HT-29 (cell line): Measurements from ENCODE around the gene FAM193A. TPM values are rescaled to one million over a fixed set of nuclear protein-coding genes. Genes with fewer than 3 reads are reported as not detected.
"Not testable (repeated sequence)": the region's sequence is repeated elsewhere in the genome, so short reads cannot be mapped to it uniquely, and the experiment has no call there.

Source experiments
- DNase-seq: peaks from one replicate; pipeline ENCODE4 v3.0.0-alpha.2; 2015; ENCODE audit warnings: low spot score
- total RNA-seq: library from RNA; depleted of rRNA; stranded (reverse); fragments of >200 nt; shearing (Covaris generic); gene quantifications from 2 replicates; pipeline ENCODE4 v1.2.3, GENCODE V29; 2014

Gene FAM193A
- total RNA-seq, 1 experiment from 2014 or later: 13.8 TPM

DNA sequence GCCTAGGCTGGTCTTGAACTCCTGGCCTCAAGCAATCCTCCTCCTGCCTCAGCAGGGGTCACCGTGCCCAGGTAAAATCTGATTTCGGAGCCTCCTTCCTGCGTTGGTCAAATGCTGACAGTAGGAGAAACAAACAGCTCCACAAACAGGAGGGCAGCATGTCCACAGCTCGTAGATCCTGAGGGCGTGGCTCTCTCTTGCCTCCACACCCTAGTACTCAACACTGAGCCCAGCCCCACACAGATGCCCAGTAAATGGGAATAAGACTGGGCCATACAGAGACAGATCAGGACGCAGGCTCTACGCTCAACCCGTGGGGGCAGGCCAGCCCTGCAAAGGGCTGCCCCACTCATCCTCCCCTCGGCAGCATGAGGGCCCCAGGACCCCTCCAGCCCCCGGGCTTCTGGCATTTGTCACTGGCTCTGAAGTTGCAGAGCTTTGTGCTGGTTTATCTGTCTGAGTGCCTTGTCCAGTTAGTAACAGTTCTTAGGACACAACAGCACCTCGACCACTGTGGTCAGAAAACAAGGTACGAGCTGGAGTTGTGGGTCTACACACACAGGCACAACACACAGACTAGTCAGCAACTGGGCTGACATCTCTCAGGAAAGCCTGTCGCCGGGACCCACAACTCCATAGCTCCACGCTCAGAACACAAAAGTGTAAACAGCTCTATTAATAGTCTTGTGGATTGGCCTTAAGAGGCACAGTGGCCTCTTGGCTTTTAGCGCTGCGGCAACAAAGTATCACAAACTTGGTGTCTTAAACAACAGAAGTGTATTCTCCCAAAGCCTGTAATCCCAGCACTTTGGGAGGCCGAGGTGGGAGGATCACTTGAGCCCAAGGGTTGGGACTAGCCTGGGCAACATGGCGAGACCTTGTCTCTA lies 214.5 kb downstream of the FAM193A start:
- DNase-seq: no peak

DNA sequence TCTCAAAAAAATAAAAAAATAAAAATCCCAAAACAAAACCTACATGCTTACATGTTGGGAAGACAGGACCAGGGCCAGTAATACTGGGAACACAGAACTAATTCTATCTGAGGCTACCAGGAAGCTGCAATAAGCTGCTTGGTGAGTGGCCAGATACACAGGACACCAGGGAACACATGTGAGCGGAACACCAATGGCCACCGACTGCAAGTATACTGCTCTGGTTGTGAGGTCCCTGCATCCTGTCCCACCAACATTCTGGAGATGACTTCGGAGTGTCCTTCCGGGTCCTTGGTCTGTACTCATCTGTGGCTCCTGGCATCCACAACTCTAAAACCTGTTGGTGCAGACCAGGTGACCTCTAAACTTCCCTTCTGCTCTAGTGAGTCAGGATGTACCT lies 217.0 kb downstream of the FAM193A start:
- no peak for DNase-seq

DNA sequence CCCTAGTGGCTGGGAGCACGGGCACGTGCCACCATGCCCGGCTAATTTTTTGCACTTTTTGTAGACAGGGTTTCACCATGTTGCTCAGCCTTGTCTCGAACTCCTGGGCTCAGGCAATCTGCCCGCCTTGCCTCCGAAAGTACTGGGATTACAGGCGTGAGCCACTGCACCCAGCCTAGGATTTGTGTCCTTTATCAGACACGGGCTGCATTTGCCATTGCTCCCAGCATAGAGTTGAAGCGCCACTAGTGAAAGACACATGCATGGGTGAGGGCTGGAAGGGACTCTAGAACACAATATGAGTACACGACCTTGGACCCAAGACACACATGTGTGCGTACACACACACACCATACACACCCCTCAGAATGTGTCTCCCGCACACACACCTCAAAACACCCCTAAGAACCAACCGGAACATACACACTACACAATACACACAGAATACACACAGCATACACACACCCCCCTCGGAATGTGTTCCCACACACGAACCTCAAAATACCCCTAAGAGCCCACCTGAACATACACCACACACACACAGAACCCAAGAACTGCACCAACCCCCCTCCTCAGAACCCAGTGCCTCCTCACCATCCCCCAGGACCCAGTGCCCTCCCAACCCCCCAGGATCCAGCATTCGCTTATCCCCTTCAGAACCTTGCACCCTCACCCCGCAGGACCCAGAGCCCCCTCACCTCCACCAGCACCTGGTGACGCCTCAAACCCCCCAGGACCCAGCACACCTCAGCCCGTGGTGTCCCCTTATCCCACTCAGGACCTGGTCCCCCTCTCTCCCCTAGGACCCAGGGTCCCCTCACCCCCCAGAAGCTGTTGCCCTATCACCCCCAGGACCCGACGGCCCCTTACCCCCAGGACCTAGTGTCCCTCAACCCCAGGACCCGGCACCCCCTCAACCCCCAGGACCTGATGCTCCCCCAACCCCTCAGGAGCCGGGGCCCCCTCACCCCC lies 218.7 kb downstream of the FAM193A start:
- DNase-seq: no peak

DNA sequence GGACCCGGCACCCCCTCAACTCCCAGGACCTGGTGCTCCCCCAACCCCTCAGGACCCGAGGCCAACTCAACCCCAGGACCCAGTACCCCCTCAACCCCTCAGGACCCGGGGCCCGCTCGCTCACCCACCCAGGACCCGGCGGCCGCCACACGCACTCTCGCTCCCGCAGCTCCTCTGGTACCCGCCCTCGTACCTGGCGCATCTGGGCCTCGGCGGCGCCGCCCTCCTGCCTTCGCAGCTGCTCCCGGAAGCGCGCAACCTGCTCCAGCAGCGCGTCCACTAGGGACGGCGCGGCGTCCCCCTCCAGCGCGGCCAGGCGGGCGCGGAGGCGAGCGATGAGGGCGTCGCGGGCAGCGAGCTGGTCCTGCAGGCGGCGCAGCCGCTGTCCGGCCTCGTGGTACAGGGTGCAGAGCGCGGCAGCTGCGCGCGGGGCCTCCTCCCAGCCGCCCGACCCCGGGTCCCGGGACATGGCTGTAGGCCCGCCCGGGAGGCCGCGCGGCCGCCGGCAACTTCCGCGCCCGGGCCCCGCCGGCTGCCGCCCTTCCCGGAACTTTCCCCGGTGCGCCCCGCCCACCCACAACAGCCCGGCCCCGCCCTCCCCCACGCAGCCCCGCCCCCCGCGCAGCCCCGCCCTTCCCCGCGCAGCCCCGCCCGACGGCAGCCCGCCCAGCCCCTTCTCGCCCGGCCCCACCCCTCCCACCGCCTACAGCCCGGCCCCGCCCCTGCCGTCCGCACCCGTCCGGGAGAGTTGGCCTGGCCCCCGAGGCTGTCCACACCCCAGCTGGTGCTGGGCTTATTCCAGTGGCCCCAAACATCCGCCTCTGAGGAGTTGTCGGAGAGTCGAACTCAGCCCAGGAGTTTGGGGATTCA lies 219.6 kb downstream of the FAM193A start, which contains the start of gene TNIP2:
TNIP2 (minus strand) TSS at position 516 of the 870 bp plus-strand sequence; CDS start at position 469, 47 bp downstream.
- DNase-seq: peak; percentile 85

DNA sequence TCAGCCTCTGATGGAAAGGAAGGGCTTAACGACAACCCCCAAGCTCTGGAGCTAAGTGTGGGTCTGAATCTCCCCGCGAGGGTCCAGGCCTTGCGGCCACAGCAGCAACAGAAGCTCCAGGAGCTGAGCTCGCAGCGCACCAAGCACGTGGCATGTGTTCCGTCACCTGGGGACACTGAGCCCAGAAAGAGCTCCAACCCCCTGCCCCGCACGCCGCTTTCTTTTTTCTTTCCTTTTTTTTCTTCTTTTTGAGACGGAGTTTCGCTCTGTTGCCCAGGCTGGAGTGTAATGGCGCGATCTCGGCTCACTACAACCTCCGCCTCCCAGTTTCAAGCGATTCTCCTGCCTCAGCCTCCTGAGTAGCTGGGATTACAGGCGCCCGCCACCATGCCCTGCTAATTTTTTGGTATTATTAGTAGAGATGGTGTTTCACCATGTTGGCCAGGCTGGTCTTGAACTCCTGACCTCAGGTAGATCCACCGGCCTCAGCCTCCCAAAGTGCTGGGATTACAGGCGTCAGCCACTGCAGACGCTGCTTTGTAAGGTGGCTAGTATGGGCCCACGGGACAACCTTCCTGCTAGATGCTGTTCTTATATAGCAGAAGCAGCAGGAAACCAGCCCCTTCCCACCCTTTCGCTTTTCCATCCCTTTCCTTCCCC lies 220.4 kb downstream of the FAM193A start:
- no peak for DNase-seq

DNA sequence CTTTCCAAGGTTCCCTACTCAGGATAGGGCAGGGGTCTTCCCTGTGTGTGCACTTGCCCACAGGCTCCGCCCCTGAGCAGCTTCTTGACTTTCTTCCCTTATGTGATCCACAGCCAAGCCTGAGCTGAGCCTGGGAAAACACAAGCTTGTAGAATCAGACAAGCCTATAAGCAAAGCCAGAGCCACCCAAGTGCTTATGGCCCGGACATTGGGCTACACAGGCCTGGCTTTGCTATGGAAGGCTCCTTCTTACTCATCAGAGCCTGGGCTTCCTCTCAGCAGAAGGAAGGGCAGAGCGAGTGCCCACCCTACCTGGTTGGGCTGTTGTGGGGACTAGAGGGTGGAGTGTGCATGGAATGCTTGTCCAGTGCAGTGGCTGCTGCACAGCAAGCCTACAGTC lies 221.0 kb downstream of the FAM193A start:
- peak; percentile 14 for DNase-seq

DNA sequence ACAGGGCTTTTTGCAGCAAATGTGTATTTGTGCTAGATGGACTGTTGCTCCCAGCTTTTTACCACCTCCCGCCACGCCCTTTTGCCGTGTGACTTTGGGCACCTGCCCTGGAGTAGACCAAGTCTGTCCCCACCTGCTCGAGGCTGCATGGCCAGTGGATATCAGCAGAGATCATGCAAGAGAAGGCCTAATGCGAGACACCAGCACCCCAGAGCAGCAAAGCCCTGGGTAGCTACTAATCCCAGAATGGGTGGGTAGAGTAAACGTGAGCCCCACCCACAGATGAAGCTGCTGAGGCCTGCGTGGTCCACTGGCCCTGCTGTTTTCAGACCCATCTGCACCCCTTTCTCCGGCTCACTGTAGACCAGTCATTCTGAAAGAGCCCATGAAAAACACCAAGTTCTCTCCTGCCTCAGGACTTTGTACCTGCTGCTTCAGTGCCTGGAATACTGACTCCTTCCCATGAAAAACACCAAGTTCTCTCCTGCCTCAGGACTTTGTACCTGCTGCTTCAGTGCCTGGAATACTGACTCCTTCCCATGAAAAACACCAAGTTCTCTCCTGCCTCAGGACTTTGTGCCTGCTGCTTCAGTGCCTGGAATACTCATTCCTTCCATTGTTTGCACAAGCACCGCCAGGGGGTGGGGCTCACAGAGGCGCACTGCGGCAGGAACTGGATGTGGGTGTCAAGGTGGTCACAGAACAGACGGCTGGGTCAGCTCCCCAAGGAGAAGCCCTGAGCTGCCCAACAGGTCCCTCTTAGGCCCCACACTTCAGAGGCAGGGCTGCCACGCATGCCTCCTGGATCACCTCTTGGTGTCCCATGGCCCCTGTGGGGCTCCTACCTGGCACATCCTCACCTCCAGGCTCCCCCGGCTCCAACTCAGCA lies 224.8 kb downstream of the FAM193A start:
- DNase-seq: peak; percentile 81

DNA sequence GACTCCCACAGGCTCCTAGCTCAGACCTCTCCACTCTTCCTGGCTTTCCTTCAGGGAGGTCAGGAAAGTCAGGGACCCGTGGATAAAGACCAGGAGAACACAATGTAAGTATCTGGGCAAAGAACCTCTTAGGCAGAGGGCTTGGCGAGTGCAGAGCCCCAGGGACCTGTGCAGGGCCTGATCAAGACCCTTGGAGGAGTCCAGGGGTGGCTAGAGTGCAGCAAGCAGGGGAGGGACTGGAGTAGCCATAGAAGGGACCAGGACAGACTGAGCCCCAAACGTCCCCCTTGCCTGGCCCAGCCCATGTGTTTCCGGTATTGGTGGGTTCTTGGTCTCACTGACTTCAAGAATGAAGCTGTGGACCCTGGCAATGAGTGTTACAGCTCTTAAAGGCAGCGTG lies 225.6 kb downstream of the FAM193A start:
- no peak for DNase-seq

DNA sequence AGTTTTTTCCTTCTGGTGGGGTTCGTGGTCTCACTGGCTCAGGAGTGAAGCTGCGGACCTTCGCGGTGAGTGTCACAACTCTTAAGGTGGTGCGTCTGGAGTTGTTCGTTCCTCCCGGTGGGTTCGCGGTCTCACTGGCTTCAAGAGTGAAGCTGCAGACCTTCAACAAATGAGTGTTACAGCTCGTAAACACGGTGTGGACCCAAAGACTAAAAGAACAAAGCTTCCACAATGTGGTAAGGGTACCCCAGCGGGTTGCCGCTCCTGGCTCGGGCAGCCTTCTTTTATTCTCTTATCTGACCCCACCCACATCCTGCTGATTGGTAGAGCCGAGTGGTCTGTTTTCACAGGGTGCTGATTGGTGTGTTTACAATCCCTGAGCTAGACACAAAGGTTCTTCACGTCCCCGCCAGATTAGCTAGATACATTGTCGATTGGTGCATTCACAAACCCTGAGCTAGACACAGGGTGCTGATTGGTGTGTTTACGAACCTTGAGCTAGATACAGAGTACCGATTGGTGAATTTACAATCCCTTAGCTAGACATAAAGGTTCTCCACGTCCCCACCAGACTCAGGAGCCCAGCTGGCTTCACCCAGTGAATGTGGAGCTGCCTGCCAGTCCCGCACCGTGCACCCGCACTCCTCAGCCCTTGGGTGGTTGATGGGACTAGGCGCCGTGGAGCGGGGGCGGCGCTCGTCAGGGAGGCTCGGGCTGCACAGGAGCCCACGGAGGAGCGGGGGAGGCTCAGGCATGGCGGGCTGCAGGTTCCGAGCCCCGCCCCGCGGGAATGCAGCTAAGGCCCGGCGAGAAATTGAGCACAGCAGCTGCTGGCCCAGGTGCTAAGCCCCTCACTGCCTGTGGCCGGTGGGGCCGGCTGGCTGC lies 226.3 kb downstream of the FAM193A start:
- not testable (repeated sequence) for DNase-seq

DNA sequence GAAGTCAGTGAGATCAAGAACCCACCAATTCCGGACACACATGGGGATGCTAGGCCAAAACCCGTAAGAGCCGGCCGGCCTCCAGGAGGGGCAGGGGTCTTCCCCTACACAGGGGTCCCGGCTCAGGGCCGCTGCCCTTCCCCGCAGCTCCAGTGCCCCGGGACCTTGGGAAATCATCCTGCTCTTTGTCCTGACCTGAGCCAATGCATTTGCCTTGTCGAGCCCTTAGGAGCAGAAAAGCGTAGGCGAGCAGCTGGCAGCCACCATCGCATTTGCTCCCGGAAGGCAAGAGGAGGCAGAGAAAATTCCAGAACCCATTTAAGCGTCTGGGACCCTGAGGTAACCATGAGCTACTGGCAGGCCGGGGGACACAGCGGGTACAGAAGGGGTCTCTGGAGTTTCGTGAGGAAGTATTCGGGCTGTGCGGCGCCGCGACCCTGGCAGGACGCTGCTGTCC lies 227.1 kb downstream of the FAM193A start:
- no peak for DNase-seq

DNA sequence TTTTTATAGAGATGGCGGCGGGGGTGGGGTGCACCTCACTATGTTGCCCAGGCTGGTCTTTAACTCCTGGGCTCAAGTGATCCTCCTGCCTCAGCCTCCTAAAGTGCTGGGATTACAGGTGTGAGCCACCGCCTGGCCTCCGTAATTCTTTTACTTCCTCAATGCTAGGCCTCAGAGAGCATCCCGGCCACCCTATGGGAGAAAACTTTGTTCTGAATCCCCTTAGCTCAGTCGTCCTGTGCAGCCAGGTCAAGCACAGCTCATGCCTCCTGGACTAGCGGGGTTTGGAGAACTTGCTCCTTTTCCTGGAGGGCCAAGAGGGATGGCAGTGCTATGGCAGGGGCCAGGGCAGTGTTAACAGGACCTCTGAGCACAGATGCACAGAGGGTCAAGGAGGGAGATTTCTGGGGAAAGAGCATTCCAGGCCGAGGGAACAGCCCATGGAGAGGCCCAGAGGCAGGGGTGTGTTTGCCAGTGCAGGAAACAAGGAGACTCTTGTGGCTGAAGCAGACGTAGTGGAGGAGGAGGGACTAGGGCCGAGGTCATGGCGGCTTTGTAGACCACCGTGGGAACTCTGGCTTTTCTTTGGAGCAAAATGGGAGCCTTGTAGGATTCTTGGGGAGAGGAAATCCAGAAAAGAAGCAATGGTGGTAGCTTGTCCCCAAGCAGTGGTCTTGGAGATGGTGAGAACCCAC lies 229.5 kb downstream of the FAM193A start:
- no peak for DNase-seq

DNA sequence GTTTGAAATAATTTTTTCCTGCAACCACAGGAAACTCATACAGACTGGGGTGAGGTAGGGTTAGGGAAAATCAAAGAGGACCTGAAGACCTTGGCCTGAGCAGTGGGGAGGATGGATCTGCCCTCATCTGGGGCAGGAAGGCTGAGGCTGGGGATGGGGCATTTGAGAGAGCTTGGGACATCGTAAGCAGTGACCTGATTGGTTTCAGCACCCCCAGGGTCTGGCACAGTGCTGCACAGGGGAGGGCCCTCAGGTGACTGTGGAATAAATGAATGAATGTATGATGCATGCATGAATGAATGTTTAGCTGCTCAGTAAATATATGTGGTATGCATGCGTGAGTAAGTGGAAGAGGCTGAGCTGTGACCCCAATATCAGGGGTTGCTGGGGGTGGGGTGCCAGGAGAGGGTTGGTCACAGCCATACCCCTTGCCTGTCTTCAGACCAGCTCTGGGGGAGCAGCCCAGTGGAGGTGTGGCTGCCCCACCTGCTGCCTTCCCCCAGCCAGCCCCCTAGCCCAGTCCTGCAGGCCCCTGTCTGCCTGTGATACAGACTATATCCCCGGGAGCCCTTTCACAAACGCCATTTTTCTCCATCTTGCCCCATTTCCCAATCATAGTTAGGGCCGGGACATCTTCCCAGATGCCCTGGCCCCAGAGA lies 230.7 kb downstream of the FAM193A start:
- no peak for DNase-seq

DNA sequence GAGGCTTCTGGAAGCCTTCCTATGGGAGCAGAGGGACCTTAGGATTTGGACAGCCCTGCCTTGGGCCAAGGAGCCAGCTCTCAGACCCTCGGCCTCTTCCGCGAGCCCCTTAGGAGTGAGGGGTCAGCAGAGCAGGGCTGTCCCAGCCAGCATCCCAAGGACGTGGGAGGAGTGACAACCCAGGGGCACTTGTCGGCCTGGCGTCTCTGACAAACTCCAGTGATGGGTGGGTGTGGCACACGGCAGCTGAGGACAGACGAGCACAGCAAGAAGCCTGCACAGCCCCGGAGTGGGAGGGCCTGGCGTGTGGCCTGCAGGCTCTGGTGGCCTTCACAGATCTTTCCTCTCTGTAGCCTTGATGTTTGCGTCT lies 231.2 kb downstream of the FAM193A start:
- DNase-seq: no peak

DNA sequence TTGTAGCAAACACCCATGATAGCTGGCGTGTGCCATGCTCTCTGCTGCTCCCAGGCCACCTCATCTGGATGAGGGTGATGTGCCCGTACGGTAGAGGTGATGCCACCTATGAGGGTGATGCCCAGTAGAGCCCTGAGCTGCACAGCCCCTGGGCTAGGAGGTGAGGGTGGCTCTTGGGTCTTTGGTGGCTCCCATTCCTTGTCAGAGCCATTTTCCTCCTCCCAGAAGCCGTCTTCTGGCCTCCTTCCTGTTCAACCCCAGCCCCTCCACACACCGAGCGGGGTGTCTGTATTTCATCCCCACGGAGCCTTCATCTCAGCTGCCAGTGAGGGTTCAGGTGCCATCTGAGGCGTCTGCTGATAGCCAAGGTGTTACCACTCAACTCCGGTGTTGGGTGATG lies 231.7 kb downstream of the FAM193A start:
- DNase-seq: no peak

DNA sequence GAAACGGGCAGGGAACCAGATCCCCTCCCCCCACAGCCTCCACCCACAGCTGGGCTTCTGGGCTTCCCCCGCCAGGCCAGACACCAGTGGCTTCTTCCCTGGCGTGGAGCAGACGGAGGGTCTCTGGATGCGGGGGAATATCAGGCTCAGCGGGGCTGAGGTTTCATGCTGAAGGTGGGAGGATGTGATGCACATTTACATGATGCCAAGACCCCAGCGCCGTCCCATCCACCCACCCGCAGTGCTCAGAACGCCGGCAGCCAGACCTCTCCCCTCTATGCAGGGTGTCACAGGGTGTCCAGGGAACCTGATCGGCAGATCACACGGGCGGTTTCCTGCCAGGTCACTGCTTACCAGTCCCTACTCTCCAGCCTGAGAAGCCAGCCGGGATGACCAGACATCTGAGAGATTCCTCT lies 232.5 kb downstream of the FAM193A start:
- no peak for DNase-seq

DNA sequence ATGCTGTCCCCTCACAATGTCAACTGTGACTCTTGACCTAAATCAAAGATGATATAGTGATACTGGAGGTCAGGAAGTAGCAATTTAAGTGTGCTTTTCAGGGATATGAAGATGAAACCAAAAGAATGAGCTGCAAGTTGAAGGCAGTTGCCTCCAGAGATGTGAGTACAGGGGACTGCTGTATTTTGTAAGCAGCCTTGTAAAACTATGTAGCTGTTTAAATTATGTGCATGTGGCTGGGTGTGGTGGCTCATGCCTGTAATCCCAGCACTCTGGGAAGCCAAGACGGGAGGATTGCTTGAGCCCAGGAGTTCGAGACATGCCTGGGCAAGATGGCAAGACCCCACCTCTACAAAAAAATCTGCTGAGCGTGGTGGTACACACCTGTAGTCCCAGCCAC lies 234.8 kb downstream of the FAM193A start:
- no peak for DNase-seq

DNA sequence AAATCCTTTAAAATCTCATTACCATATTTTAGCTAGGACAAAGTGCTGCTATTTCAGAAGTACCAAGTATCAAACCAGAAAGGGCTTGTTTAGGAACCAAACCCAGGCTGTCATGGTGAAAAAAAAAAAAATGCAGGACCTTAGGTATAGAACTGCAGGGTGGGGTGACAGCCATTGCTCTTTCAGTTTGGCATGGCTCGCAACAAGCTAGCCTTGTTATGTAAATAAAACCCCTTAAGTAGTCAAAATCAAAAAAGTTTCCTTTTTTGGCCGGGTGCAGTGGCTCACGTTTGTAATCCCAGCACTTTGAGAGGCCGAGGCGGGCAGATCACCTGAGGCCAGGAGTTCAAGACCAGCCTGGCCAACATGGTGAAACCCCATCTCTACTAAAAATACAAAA lies 244.2 kb downstream of the FAM193A start:
- not testable (repeated sequence) for DNase-seq
